Endothelial cell (in vitro differentiated cells): ENCODE results near the gene KRT80. TPM values are rescaled to one million over a fixed set of nuclear protein-coding genes. Genes with fewer than 3 reads are reported as not detected.

Source experiments
- DNase-seq: peaks from one replicate; pipeline ENCODE4 v3.0.0; 2021; ENCODE audit warnings: low spot score
- H3K27ac Mint-ChIP-seq: one replicate; pipeline ENCODE4 v1.8.0; 2021; ENCODE audit warnings: mixed read lengths, inconsistent platforms; ENCODE audit not compliant: unreplicated experiment
- H3K27me3 Mint-ChIP-seq: one replicate; pipeline ENCODE4 v1.8.0; 2021; ENCODE audit warnings: mild to moderate bottlenecking, moderate library complexity, mixed read lengths, inconsistent platforms; ENCODE audit not compliant: unreplicated experiment
- H3K36me3 Mint-ChIP-seq: one replicate; pipeline ENCODE4 v1.8.0; 2021; ENCODE audit warnings: mild to moderate bottlenecking, low read depth, mixed read lengths, inconsistent platforms; ENCODE audit not compliant: unreplicated experiment
- H3K4me1 Mint-ChIP-seq: one replicate; pipeline ENCODE4 v1.8.0; 2021; ENCODE audit warnings: mild to moderate bottlenecking, mixed read lengths, inconsistent platforms; ENCODE audit not compliant: unreplicated experiment
- H3K4me3 Mint-ChIP-seq: one replicate; pipeline ENCODE4 v1.8.0; 2021; ENCODE audit warnings: mild to moderate bottlenecking, mixed read lengths, inconsistent platforms; ENCODE audit not compliant: unreplicated experiment
- H3K9me3 Mint-ChIP-seq: one replicate; pipeline ENCODE4 v1.8.0; 2021; ENCODE audit warnings: mixed read lengths, inconsistent platforms; ENCODE audit not compliant: unreplicated experiment
- total RNA-seq: library from RNA; stranded (reverse); fragmentation: NEBNext Ultra II Directional; extraction: Animal tissue kit (Norgen Biotek cat#: 25700); gene quantifications from one replicate; pipeline ENCODE4 v1.2.1, GENCODE V29; 2021; ENCODE audit not compliant: unreplicated experiment
- TF ChIP-seq, protein P1 (sequence below): fragments of 200-600 bp; sonication (generic); IDR thresholded peaks from one replicate; pipeline ENCODE4 v1.5.0; 2021; ENCODE audit warnings: antibody characterized with exemption; ENCODE audit not compliant: unreplicated experiment

The KRT80 gene
- total RNA-seq, 1 donor from 2014 or later, result 1.5 TPM

GRCh38 chr12:52162981-52163380 lies 28.8 kb downstream of the KRT80 start:
- Mint-ChIP-seq H3K4me1 (peaks cover 49% of the 10 kb centered on the region), H3K4me3 (no peak overlapping the region), H3K27ac (peak overlapping the region; percentile 96), H3K9me3 (no peaks in the 10 kb centered on the region), H3K27me3 (peaks cover 7% of the 10 kb centered on the region), H3K36me3 (peaks cover 3% of the 10 kb centered on the region)
- no peak for DNase-seq
- TF ChIP-seq, protein P1, sequence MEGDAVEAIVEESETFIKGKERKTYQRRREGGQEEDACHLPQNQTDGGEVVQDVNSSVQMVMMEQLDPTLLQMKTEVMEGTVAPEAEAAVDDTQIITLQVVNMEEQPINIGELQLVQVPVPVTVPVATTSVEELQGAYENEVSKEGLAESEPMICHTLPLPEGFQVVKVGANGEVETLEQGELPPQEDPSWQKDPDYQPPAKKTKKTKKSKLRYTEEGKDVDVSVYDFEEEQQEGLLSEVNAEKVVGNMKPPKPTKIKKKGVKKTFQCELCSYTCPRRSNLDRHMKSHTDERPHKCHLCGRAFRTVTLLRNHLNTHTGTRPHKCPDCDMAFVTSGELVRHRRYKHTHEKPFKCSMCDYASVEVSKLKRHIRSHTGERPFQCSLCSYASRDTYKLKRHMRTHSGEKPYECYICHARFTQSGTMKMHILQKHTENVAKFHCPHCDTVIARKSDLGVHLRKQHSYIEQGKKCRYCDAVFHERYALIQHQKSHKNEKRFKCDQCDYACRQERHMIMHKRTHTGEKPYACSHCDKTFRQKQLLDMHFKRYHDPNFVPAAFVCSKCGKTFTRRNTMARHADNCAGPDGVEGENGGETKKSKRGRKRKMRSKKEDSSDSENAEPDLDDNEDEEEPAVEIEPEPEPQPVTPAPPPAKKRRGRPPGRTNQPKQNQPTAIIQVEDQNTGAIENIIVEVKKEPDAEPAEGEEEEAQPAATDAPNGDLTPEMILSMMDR, result no peak

DNA sequence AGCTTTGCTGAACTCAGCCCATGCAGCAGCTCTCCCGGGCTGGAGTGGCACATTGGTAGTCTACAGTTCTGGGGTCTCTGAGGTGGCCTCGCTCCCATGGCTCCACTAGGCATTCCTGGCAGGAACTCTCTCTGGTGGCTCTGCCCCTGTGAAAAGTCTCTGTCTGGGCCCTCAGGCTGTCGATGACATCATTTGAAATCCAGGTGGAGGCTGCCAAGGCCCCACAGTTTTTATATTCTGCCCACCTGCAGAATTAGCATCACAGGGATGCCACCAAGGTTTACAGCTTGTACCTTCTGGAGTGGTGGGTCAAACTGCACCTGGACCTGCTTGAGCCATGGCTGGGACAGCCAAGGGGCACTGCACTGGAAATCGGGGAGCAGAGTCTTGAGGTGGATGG lies 31.6 kb downstream of the KRT80 start:
- TF ChIP-seq, protein P1, result no peak
- no peaks in the 10 kb centered on the region for H3K9me3 Mint-ChIP-seq
- no peak overlapping the region for H3K4me3 Mint-ChIP-seq
- peaks cover 34% of the 10 kb centered on the region for H3K4me1 Mint-ChIP-seq
- DNase-seq, result no peak
- H3K27me3 Mint-ChIP-seq, result peaks cover 7% of the 10 kb centered on the region
- H3K36me3 Mint-ChIP-seq, result peaks cover 3% of the 10 kb centered on the region
- H3K27ac Mint-ChIP-seq, result no peak overlapping the region

GRCh38 chr12:52157566-52158150 lies 34.2 kb downstream of the KRT80 start:
- Mint-ChIP-seq H3K36me3 (peaks cover 3% of the 10 kb centered on the region), H3K27me3 (peaks cover 5% of the 10 kb centered on the region), H3K9me3 (no peaks in the 10 kb centered on the region), H3K4me1 (peaks cover 18% of the 10 kb centered on the region), H3K27ac (no peak overlapping the region), H3K4me3 (no peak overlapping the region)
- TF ChIP-seq, protein P1, result no peak
- no peak for DNase-seq

- Mint-ChIP-seq H3K4me1 (peaks cover 11% of the 10 kb centered on the region), H3K9me3 (no peaks in the 10 kb centered on the region), H3K27me3 (peaks cover 4% of the 10 kb centered on the region), H3K36me3 (peaks cover 3% of the 10 kb centered on the region), H3K4me3 (no peak overlapping the region), H3K27ac (no peak overlapping the region)
- TF ChIP-seq, protein P1, result peak; percentile 91
- DNase-seq, result peak; percentile 88
These were observed 34.9 kb downstream of the KRT80 start for GRCh38 chr12:52156757-52157565.

- Mint-ChIP-seq H3K9me3 (no peaks in the 10 kb centered on the region), H3K27me3 (peaks cover 4% of the 10 kb centered on the region), H3K27ac (no peak overlapping the region), H3K4me1 (peaks cover 10% of the 10 kb centered on the region), H3K36me3 (peaks cover 3% of the 10 kb centered on the region), H3K4me3 (no peak overlapping the region)
- TF ChIP-seq, protein P1, result no peak
- no peak for DNase-seq
These were observed 35.5 kb downstream of the KRT80 start for GRCh38 chr12:52156311-52156710.
